K562 (cell line): Measurements from ENCODE around the gene PDE4A. TPM values are rescaled to one million over a fixed set of nuclear protein-coding genes. Genes with fewer than 3 reads are reported as not detected.

Experiments used
- AFF4 ChIP-seq: sonication (generic); formaldehyde crosslinking; IDR thresholded peaks from 2 replicates; pipeline ENCODE4 v1.8.0; 2023; ENCODE audit warnings: mild to moderate bottlenecking, missing genetic modification reagents
- E2F5 ChIP-seq: sonication (generic); formaldehyde crosslinking; IDR thresholded peaks from 2 replicates; pipeline ENCODE4 v1.8.0; 2022; ENCODE audit warnings: mild to moderate bottlenecking, missing genetic modification reagents
- E4F1 ChIP-seq: fragments of 250-450 bp; sonication (Bioruptor Pico); IDR thresholded peaks from 2 replicates; pipeline ENCODE4 v1.5.0; 2021; ENCODE audit warnings: mild to moderate bottlenecking, borderline replicate concordance
- ELK3 ChIP-seq: fragments of 450-650 bp; formaldehyde crosslinking; IDR thresholded peaks from 2 replicates; pipeline ENCODE4 v1.4.0; 2020; ENCODE audit warnings: mild to moderate bottlenecking
- GMEB1 ChIP-seq: fragments of 250-450 bp; sonication (Bioruptor Pico); IDR thresholded peaks from 2 replicates; pipeline ENCODE4 v1.4.0; 2020; ENCODE audit warnings: mild to moderate bottlenecking
- GTF2B ChIP-seq: IDR thresholded peaks from 2 replicates; pipeline ENCODE4 v1.6.1; 2011; ENCODE audit not compliant: insufficient read length; ENCODE audit errors: extremely low read depth
- KAT8 ChIP-seq: fragments of 450-650 bp; IDR thresholded peaks from 2 replicates; pipeline ENCODE4 v1.6.1; 2016; ENCODE audit warnings: low read depth, mild to moderate bottlenecking
- MCM3 ChIP-seq: fragments of 450-650 bp; IDR thresholded peaks from 2 replicates; pipeline ENCODE4 v1.6.1; 2016
- MYBL2 ChIP-seq, 2 experiments: fragments of 450-650 bp in 1 of 2; sonication (generic) in 1 of 2; formaldehyde crosslinking in 1 of 2; IDR thresholded peaks; 2 replicates each; pipeline versions ENCODE4 v1.6.1 to v1.8.1; 2017 to 2022; ENCODE audit warnings: borderline replicate concordance in 1 of 2, inconsistent platforms in 1 of 2, low read depth in 1 of 2, mild to moderate bottlenecking in 1 of 2, missing genetic modification reagents in 1 of 2, moderate library complexity in 1 of 2
- RBM22 ChIP-seq: fragments of 200-400 bp; formaldehyde crosslinking; IDR thresholded peaks from 2 replicates; pipeline ENCODE4 v1.6.1; 2018; ENCODE audit warnings: low read length, low read depth; ENCODE audit not compliant: poor library complexity, severe bottlenecking
- SMAD2 ChIP-seq: fragments of 150-350 bp; IDR thresholded peaks from 2 replicates; pipeline ENCODE4 v1.6.1; 2014; ENCODE audit warnings: low read depth, mild to moderate bottlenecking, low read length
- TAF1 ChIP-seq: IDR thresholded peaks from 2 replicates; pipeline ENCODE4 v1.6.1; 2011; ENCODE audit warnings: mild to moderate bottlenecking, low read length, moderate library complexity; ENCODE audit not compliant: insufficient read depth, control insufficient read depth, severe bottlenecking; ENCODE audit errors: extremely low read depth
- ZNF445 ChIP-seq: fragments of 250-450 bp; sonication (Bioruptor Pico); IDR thresholded peaks from 2 replicates; pipeline ENCODE4 v1.4.0; 2020; ENCODE audit warnings: low read depth, mild to moderate bottlenecking, moderate library complexity
- ZNF830 ChIP-seq: fragments of 250-450 bp; sonication (Bioruptor Pico); IDR thresholded peaks from 2 replicates; pipeline ENCODE4 v1.5.0; 2021; ENCODE audit warnings: mild to moderate bottlenecking
- polyA plus RNA-seq, 8 experiments: library from polyadenylated mRNA; depleted of rRNA in 4 of 8; stranded (reverse) in 5 of 8; unstranded in 3 of 8; fragments of >200 nt; fragmentation: Nextera tagmentation in 2 of 8; fragmentation: Illumina TruSeq in 1 of 8; extraction: Ambion mirVana in 2 of 8; extraction: Trizol in 1 of 8; gene quantifications; 2 replicates each; pipeline versions ENCODE4 v1.2.1 to v1.2.3, GENCODE V29; 2011 to 2014; ENCODE audit warnings: inconsistent platforms in 1 of 8, missing spikeins in 1 of 8
- total RNA-seq, 7 experiments: library from RNA; depleted of rRNA in 6 of 7; stranded (reverse); fragments of >200 nt in 6 of 7; fragmentation: Illumina TruSeq in 2 of 7; extraction: Trizol in 2 of 7; gene quantifications; 2 replicates each; pipeline versions ENCODE4 v1.2.1 to v1.2.3, GENCODE V29; 2011 to 2021; ENCODE audit warnings: low replicate concordance in 1 of 7

Gene PDE4A
- total and polyA plus RNA-seq, 9 of the 15 experiments (the other 6 are each of a cell fraction or from before 2014, with no cell fraction given) = 0.66 to 26.9 (median 4.6) TPM

- TF ChIP-seq SMAD2 = no peak
- TF ChIP-seq TAF1 = no peak
- TF ChIP-seq ZNF830 = no peak
- TF ChIP-seq MYBL2 (IDR thresholded peaks at IDR 0.05; ENCODE audit: low read depth) = no peak
- TF ChIP-seq MYBL2 (CRISPR knock-in tag; IDR thresholded peaks at IDR 0.05; ENCODE audit: borderline replicate concordance) = no peak
- no peak for TF ChIP-seq RBM22
- no peak for TF ChIP-seq ZNF445 (CRISPR knock-in tag)
- TF ChIP-seq E4F1 (CRISPR knock-in tag) = no peak
- no peak for TF ChIP-seq GTF2B
- no peak for TF ChIP-seq KAT8
- no peak for TF ChIP-seq MCM3
- no peak for TF ChIP-seq ELK3 (CRISPR knock-in tag)
- TF ChIP-seq GMEB1 (CRISPR knock-in tag) = no peak
- TF ChIP-seq AFF4 (CRISPR knock-in tag) = no peak
- no peak for TF ChIP-seq E2F5 (CRISPR knock-in tag)
These were observed 97.6 kb downstream of the PDE4A start (continued) for GRCh38 chr19:10517760-10518443.
